ENCODE measurements around the gene BORA.

GRCh38 chr13:72804301-72804700, 76.6 kb downstream of the BORA start:
- TF ChIP-seq EZH2 (IDR thresholded peaks at IDR 0.05) (no peak), POLR2AphosphoS5 (IDR thresholded peaks at IDR 0.05; ENCODE audit: borderline replicate concordance, low read depth, low read length) (no peak)
